ENCODE results near the gene C20orf141.
A peak's percentile ranks its signal among the peaks of the same experiment; 100 is the strongest.
"Not testable (repeated sequence)": the region's sequence is repeated elsewhere in the genome, so short reads cannot be mapped to it uniquely, and the experiment has no call there.

Gene C20orf141, protein sequence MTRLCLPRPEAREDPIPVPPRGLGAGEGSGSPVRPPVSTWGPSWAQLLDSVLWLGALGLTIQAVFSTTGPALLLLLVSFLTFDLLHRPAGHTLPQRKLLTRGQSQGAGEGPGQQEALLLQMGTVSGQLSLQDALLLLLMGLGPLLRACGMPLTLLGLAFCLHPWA

DNA sequence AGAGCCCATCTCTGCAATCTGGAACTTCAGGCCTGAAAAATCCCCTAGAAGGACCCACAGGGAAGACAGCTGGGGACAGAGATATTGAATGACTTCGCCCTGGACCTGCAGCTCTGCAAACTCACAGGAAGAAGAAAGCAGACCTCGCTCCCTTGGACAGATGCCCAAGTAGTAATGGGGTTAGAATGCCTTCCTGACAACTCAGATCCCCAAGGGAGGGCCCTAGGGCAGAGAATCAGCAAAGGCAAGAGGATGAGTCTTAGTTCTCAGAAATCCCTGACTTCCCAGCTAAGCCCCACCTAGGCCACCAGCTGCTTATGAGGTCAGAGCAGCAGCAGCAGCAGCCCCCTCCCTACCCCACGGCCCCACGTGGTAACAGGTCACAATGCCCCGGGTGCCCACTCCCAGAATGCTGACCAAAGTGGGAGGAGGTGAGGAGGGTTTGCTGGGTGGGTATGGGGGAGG lies at the start of gene C20orf141:
Gene C20orf141 (plus strand): TSS at position 401 of the 465 bp plus-strand sequence. CDS start 198 bp downstream, outside the sequence.
- FAIRE-seq, result no peak

DNA sequence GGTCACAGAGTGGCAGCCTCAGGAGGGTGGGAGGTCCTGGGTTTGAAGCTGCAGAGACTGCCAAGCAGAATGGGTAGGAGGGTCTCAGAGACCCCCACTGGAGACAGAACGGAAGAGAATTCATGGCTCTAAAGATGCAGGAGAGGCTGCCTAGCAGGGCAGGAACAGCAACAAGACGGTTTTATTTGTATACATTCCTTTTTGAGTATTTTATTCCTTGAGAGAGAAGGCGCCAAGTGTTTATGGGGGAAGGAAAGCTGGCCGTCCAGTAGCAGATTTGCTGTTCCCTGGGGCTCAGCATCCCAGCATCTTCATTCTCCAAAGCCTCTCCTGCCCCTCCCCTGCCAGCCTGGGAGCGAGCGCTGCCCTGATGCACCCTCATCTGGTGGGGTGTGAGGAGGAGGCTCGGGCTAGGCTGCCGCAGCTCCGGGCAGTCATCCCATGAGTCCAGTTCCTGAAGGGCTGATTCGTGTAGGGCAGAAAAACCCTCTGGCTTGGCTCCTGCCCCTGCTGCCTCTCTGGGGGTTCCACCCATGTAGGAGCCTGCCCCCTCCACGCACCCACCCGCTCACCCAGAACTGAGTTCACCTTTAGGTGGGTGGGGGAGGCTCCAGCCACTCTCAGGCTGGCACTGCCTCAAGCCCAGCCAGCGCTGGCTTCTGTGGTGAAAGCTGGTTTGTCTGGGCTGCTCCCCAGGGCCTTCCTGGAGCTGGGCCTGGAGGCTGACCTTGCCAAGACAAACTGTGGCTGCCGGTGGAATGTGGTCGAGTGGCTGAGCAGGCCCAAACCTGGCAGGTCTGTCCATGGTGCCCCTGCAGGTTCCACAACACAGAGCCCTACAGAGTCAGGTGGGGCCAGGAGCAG lies 46.8 kb upstream of the C20orf141 start:
- no peak for FAIRE-seq

DNA sequence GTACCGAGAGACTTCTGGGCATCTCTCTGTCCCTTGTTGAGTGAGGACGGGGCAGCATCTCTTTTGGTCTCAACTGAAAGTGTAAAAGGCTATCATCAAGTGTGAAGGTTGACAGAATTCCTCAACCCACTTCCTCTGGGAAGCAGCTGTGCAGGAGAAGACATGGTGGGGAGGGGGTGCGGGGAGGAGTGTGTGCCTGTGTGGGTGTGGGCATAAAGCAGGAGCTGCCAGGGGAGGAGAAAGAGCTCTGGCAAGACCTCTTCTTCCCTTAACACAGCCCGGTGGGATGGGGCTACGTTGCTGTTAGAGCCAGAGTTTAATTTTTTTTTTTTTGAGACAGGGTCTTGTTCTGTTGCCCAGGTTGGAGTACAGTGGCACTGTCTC lies 46.2 kb upstream of the C20orf141 start:
- no peak for FAIRE-seq

DNA sequence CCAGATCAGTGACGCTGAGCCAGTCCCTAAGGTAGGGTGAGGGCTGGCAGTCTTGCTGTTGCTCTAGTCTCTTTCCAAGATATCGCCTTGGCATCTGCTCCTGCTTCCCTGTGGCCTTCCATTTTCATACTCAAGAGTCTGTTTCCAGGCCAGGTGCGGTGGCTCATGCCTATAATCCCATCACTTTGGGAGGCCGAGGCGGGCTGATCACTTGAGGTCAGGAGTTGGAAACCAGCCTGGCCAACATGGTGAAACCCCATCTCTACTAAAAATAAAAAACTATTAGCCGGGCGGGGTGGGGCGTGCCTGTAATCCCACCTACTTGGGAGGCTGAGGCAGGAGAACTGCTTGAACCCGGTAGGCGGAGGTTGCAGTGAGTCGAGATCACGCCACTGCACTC lies 44.7 kb upstream of the C20orf141 start:
- FAIRE-seq, result not testable (repeated sequence)

DNA sequence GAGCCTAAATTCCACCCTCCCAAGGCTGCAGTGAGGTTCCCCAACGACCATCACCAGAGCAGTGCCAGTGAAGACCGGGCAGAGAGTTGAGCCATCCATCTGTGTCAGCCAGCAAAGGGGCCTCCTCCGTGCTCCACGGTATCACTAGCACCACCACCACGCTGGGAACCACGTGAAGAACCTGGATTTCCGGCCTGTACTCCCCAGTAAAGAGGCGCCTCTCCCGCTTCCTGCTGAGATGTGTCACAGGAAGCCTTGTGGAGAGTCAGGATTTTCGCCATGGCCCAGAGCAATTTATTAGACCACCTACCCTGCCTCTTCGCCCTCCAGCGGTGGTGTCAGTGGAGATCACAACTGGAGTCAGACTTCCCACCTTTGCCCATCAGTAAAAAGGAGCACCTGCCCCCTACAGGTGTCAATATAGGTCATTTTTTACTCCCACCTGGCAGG lies 43.1 kb upstream of the C20orf141 start:
- no peak for FAIRE-seq

DNA sequence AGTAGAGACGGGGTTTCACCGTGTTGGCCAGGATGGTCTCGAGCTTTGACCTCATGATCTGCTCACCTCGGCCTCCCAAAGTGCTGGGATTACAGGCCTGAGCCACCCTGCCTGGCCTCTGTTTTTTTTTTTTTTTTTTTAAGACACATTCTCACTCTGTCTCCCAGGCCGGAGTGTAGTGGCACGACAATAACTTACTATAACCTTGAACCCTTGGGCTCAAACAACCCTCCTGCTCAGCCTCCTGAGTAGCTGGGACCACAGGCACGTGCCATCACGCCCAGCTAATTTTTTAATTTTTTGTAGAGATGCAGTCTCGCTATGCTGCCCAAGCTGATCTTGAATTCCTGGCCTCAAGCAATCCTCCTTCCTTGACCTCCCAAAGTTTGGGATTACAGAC lies 41.0 kb upstream of the C20orf141 start:
- FAIRE-seq, result no peak

GRCh38 chr20:2775139-2775538 lies 39.6 kb upstream of the C20orf141 start:
- no peak for FAIRE-seq

DNA sequence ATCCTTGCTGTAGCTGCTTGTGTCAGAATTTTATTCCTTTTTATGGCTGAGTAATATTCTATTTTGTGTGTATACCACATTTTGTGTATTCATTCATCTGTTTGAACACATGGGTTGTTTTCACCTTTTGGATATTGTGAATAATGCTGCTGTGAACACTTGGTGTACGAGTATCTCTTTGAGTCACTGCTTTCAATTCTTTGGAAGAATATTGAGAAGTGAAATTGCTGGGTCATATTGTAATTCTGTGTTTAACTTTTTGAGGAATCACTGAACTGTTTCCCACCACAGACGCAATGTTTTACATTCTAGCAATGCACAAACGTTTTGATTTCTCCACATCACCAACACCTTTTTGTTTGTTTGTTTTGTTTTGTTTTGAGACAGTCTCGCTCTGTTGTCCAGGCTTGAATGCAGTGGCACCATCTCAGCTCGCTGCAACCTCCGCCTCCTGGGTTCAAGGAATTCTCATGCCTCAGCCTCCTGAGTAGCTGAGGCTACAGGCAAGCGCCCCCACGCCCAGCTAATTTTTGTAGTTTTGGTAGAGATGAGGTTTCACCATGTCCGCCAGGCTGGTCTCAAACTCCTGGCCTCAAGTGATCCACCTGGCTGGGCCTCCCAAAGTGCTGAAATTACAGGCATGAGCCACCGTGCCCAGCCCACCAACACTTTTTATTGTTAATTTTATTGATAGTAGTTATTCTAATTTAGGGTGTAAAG lies 36.0 kb upstream of the C20orf141 start:
- no peak for FAIRE-seq

GRCh38 chr20:2780948-2781347 lies 33.8 kb upstream of the C20orf141 start:
- FAIRE-seq, result no peak

DNA sequence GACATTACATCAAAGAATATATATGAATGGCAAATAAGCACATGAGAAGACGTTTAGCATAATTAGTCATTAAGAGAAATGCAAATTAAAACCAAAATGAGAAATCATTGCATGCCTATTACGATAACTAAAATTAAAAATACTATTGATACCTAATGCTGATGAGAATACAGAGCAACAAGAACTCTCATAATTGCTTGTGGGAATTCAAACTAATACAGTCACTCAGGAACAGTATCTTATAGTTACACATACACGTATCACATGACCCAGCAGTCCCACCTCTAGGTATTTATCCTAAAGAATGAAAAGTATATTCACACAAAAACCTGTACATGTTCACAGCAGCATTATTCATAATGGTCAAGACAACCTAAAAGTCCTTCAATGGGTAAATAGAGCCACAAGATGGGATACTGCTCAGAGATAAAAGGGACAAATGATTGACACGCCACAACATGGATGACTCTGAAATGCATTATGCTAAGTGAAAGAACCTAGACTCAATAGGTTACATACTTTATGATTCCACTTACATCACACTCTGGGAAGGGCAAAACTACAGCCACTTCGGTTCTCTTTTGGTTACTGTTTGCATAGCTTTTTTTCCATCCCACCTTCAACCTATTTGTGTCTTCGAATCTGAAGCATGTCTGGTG lies 30.8 kb upstream of the C20orf141 start:
- no peak for FAIRE-seq

DNA sequence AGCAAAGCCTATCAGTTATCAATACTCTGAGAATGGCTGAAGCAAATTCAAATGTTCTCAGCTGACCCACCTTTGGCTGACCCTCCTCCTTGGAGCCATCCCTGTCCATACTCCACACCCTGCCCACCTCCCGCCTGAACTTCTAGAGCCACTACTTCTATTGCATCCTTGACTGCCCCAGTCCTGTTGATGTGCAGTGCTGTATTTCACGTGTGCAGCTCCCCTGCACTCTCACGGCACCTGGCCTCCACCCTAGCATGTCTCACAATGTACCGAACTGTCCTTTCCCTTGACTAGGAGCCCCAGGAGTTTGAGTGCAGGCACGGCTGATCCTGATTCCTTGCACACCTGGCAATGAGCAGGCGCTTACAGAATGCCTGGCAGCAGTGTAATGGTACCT lies 21.3 kb upstream of the C20orf141 start:
- FAIRE-seq, result no peak

GRCh38 chr20:2794202-2794748 lies 20.5 kb upstream of the C20orf141 start:
- no peak for FAIRE-seq

GRCh38 chr20:2794866-2795447 lies 19.8 kb upstream of the C20orf141 start:
- FAIRE-seq, result no peak

GRCh38 chr20:2795451-2795850 lies 19.3 kb upstream of the C20orf141 start:
- no peak for FAIRE-seq

DNA sequence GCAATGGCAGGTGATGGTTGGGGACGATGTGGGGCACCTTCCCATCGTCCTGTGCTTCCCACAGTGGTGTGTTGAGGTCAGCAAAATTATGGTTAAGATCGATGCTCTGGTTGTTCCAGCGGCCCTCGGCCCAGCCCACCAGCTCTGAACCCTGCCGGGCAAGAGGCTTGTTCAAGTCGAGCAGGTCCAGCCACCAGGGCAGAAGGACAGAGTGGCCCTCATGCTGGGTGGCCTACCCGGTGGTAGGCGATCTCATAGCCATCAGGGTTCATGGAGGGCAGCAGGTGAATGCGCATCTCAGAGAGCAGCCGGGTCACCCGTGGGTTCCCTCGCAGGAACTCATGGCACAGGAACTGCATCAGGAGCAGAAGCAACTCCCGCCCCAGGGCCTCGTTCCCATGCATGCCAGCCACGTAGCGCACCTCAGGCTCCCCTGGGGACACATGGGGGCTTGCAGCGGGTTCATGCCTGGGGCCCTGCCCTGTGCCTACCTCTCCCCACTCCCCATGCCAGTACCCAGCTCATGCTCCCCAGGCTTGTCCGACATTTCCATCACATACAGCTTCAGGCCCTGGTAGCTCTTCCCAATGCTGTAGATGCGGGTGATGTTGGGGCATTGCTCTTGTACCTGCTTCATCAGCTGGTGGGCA lies 18.7 kb upstream of the C20orf141 start:
- no peak for FAIRE-seq

DNA sequence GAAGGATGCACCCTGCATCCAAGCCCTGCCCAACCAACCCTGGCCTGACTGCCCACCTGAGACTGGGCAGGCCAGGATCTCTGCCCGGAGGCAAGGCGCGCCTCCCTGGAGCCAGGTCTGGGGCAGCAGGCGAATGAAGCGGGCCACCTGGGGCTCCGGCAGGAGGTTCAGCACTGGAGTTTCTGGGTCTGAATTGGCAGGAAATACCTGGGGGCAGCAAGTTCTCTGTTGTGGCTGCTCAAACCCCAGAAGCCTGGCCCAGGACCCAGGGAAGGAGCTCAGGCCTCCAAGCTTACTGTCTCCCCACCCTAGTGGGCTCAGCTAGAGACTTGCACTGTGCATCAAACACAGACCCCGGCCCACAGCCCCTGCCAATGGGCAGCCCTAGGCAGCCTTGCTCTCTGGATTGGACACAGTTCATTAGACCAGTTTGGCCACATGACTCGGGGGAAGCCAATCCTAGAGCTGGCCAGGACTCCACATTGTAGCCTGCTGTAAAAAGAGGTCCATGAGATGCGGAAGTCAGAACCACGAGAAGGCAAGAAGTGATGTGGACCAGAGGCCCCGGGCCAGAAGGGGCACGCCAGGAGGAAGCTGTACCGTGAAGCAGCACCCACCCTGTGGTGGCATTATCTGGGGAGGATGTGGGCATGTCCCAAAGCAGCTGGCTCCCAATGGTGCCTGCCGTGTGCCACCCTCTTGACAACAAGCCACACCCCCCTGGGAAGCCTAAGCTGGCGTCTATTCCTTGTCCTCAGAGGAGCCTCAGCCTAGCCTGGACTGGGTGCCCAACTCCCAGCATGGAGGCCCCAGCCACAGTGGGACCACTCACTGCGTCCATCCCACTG lies 17.4 kb upstream of the C20orf141 start:
- no peak for FAIRE-seq

DNA sequence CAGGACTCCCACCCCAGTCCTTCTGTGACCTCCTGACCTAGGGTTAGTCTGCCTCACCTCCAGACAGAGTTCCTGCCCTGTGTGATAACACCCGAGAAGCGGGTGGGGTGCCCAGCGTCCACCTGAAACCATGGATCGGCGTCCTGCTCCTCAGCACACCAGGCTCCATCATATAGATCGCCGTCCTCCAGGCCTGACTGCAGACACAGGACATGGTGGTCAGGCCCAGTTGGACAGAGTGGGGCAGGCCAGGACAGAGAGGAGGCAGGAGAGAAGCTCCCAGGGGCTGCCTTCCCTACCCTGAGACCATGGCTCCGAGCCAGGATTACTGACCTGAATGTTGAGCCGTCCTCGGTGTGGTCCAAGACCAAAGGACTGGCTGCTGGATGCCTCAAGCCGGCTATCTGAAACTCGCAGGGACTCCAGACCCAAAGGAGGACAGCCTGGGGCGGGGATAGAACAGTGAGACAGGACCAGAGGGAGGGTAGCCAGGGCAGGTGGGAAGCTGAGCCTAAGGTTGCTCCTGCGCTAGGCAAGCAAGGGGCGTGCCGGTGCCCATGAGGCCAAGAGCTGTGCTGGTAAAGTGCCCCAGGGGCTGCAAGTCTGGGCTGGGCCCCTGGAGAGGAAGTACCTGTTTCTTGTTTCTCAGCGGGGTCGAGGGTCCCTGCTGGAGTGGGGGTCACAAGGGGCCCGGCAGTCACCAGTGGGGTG lies 16.5 kb upstream of the C20orf141 start:
- no peak for FAIRE-seq

DNA sequence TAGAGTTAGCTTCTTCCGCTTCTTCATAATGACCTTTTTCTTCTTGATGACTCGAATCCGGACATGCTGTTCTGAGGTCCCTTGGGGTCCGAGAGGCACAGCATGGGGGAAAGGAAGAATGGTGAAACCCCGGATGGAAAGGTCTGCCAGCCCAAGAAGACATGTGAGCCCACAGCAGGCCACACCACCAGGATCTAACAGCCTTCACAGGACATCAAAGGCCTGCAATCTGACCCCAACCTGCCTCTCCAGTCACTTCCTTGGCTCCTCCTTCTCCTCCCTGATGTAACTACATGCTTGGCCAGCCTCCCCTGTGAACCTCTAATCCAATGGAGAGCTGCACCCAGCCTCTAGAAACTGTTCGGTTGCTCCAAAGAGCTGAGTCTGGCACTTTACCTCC lies 16.0 kb upstream of the C20orf141 start:
- peak; percentile 6 for FAIRE-seq

DNA sequence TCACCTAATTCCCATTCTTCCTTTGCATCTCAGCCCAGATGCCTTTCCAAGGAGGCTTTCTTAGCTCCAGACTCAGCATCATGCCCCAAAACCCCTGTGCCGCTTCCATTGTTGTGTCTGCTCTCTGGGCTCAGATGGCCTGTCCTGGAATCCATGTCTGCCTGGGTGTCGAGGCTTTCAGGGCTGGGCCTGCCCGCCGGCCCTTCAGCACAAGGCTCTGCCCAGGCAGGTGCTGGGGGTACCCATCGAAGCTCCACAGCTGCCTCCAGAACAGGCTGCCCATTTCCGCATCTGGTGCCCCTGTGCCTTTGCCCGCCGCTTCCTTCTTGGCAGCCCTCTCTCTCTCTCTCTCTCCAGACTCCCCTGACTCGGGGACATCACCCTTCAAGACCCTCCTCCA lies 15.5 kb upstream of the C20orf141 start:
- no peak for FAIRE-seq
